DND-41 (cell line): ENCODE results near the gene SCRN2.

Source experiments
- ATAC-seq: fragments of 200-7000 bp; cut with Tn5 transposase; 3 replicates; pipeline ENCODE4 v1.9.1; 2021; ENCODE audit warnings: low read depth; ENCODE audit not compliant: insufficient read depth
- DNase-seq: peaks from one replicate; pipeline ENCODE4 v3.0.0-alpha.2; 2020
- H2AFZ ChIP-seq: 2 replicates; pipeline ENCODE4 v1.6.0; 2012; ENCODE audit warnings: low read depth, low read length
- H3K27ac ChIP-seq: 2 replicates; pipeline ENCODE4 v1.5.1; 2012; ENCODE audit warnings: low read length, inconsistent platforms
- H3K27me3 ChIP-seq: fragments of 200-600 bp; sonication (generic); 2 replicates; pipeline ENCODE4 v1.6.0; 2012; ENCODE audit warnings: low read length, mild to moderate bottlenecking, inconsistent platforms; ENCODE audit not compliant: insufficient read depth, poor library complexity
- H3K36me3 ChIP-seq: 2 replicates; pipeline ENCODE4 v1.5.1; 2012; ENCODE audit warnings: low read length, inconsistent platforms; ENCODE audit not compliant: insufficient read depth
- H3K4me1 ChIP-seq: 2 replicates; pipeline ENCODE4 v1.5.1; 2012; ENCODE audit warnings: mild to moderate bottlenecking, low read length; ENCODE audit not compliant: insufficient read depth
- H3K4me2 ChIP-seq: 2 replicates; pipeline ENCODE4 v1.6.0; 2012; ENCODE audit warnings: mild to moderate bottlenecking, moderate library complexity, low read length, inconsistent platforms; ENCODE audit not compliant: insufficient read depth
- H3K4me3 ChIP-seq, 2 experiments: fragments of 200-600 bp in 1 of 2; shearing (Covaris generic) in 1 of 2; 2 replicates each; pipeline ENCODE4 v1.5.1; 2012 to 2016; ENCODE audit warnings: inconsistent platforms in 2 of 2, low read length in 2 of 2, mild to moderate bottlenecking in 2 of 2, low read depth in 1 of 2, moderate library complexity in 1 of 2
- H3K79me2 ChIP-seq: 2 replicates; pipeline ENCODE4 v1.6.0; 2012; ENCODE audit warnings: low read length, inconsistent platforms; ENCODE audit not compliant: insufficient read depth
- H3K9ac ChIP-seq: 2 replicates; pipeline ENCODE4 v1.6.0; 2012; ENCODE audit warnings: low read depth, mild to moderate bottlenecking, inconsistent platforms, low read length, moderate library complexity
- H3K9me3 ChIP-seq: 2 replicates; pipeline ENCODE4 v1.5.1; 2012; ENCODE audit warnings: low read length, moderate library complexity, mild to moderate bottlenecking, inconsistent platforms; ENCODE audit not compliant: insufficient read depth, severe bottlenecking
- H4K20me1 ChIP-seq: 2 replicates; pipeline ENCODE4 v1.6.0; 2012; ENCODE audit warnings: low read length; ENCODE audit not compliant: insufficient read depth
- CTCF ChIP-seq: IDR thresholded peaks from 2 replicates; pipeline ENCODE4 v1.5.1; 2012; ENCODE audit warnings: borderline replicate concordance, low read length, moderate library complexity, mild to moderate bottlenecking; ENCODE audit not compliant: poor library complexity, severe bottlenecking; ENCODE audit errors: extremely low read depth
- EZH2 ChIP-seq: IDR thresholded peaks from 3 replicates; pipeline ENCODE4 v1.6.1; 2012; ENCODE audit warnings: borderline replicate concordance, low read depth, mild to moderate bottlenecking, moderate library complexity, low read length, inconsistent platforms; ENCODE audit not compliant: severe bottlenecking

SCRN2 gene

GRCh38 chr17:47869114-47869513, 28.0 kb upstream of the SCRN2 start:
- no peak overlapping the region for H3K27ac ChIP-seq
- no peak overlapping the region for H3K4me2 ChIP-seq
- H3K4me1 ChIP-seq = no peaks in the 10 kb centered on the region
- ATAC-seq (no peak), DNase-seq (no peak)
- H3K27me3 ChIP-seq = peaks cover 22% of the 10 kb centered on the region
- no peak overlapping the region for H2AFZ ChIP-seq
- no peak overlapping the region for H3K9ac ChIP-seq
- H3K36me3 ChIP-seq = no peaks in the 10 kb centered on the region
- no peak overlapping the region for H3K4me3 ChIP-seq
- no peak for TF ChIP-seq CTCF
- no peak for TF ChIP-seq EZH2
- H3K79me2 ChIP-seq = no peaks in the 10 kb centered on the region
- no peaks in the 10 kb centered on the region for H4K20me1 ChIP-seq
- H3K9me3 ChIP-seq = no peaks in the 10 kb centered on the region

GRCh38 chr17:47867813-47868533, 26.9 kb upstream of the SCRN2 start:
- Histone ChIP-seq H3K4me3 (no peak overlapping the region), H4K20me1 (no peaks in the 10 kb centered on the region), H3K4me1 (no peaks in the 10 kb centered on the region), H3K9ac (no peak overlapping the region), H3K79me2 (no peaks in the 10 kb centered on the region), H2AFZ (no peak overlapping the region), H3K36me3 (no peaks in the 10 kb centered on the region), H3K27me3 (peaks cover 20% of the 10 kb centered on the region), H3K9me3 (no peaks in the 10 kb centered on the region), H3K27ac (no peak overlapping the region), H3K4me2 (no peak overlapping the region)
- DNase-seq = no peak
- ATAC-seq = no peak
- TF ChIP-seq CTCF (no peak), EZH2 (no peak)

GRCh38 chr17:47866941-47867340, 25.9 kb upstream of the SCRN2 start:
- Histone ChIP-seq H3K9ac (no peak overlapping the region), H3K27me3 (peaks cover 17% of the 10 kb centered on the region), H3K4me1 (no peaks in the 10 kb centered on the region), H3K36me3 (no peaks in the 10 kb centered on the region), H2AFZ (no peak overlapping the region), H3K79me2 (no peaks in the 10 kb centered on the region), H3K27ac (no peak overlapping the region), H3K9me3 (no peaks in the 10 kb centered on the region), H4K20me1 (no peaks in the 10 kb centered on the region), H3K4me2 (no peak overlapping the region), H3K4me3 (no peak overlapping the region)
- ATAC-seq (no peak), DNase-seq (no peak)
- no peak for TF ChIP-seq EZH2

- DNase-seq = no peak
Measured at GRCh38 chr17:47864791-47865216, 23.7 kb upstream of the SCRN2 start.

More at GRCh38 chr17:47864791-47865216, 23.7 kb upstream of the SCRN2 start:
- Histone ChIP-seq H3K27ac (no peak overlapping the region), H3K36me3 (no peaks in the 10 kb centered on the region), H3K4me3 (no peak overlapping the region), H2AFZ (no peak overlapping the region), H3K4me2 (no peak overlapping the region), H4K20me1 (no peaks in the 10 kb centered on the region), H3K79me2 (no peaks in the 10 kb centered on the region), H3K4me1 (no peaks in the 10 kb centered on the region), H3K9ac (no peak overlapping the region), H3K9me3 (no peaks in the 10 kb centered on the region), H3K27me3 (peaks cover 5% of the 10 kb centered on the region)
- no peak for TF ChIP-seq EZH2
- no peak for TF ChIP-seq CTCF
- ATAC-seq = no peak
